ENCODE results near the gene TAS2R39.

Gene TAS2R39

DNA sequence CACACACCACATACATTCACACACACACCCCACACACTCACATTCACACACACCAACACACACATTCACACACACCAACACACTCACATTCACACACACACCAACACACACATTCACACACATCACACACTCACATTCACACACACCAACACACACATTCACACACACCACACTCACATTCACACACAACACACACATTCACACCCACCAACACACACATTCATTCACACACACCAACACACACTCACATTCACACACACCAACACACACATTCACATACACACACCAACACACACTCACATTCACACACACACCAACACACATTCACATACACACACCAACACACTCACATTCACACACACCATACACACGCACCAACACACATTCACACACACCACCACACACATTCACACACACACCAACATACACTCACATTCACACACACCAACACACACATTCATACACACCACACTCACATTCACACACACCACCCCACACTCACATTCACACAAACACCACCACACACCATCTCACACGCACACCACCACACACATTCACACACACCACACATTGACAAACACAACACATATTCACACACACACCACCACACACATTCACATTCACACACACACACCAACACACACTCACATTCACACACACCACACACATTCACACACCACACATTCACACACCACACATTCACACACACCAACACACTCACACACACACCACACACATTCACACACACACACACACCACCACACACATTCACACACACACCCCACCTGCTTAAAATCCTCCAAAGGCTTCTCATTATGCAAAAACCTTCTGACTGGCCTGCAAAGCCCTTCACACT is 47.6 kb downstream of the TAS2R39 start:
- H3K79me2 ChIP-seq (ENCODE audit: insufficient read depth, low read length), result no peaks in the 10 kb centered on the region
- no peaks in the 10 kb centered on the region for H3K9me2 ChIP-seq (replicated peaks; ENCODE audit: insufficient read depth, low read length)
- H3K36me3 ChIP-seq (ENCODE audit: low read length), result no peaks in the 10 kb centered on the region
- H3F3A ChIP-seq (ENCODE audit: insufficient read depth), result no peaks in the 10 kb centered on the region
- no peak overlapping the region for H3K27ac ChIP-seq (ENCODE audit: low read depth, low read length)
- H3K9me3 ChIP-seq (ENCODE audit: insufficient read depth, low read length), result no peaks in the 10 kb centered on the region
- H3K27me3 ChIP-seq (ENCODE audit: low read length), result peaks cover 2% of the 10 kb centered on the region; the same call in 1 of the 2 replicates
- TF ChIP-seq EZH2phosphoT487 (conservative IDR thresholded peaks at IDR 0.05; ENCODE audit: low read length), result no peak
- TF ChIP-seq, protein P1, sequence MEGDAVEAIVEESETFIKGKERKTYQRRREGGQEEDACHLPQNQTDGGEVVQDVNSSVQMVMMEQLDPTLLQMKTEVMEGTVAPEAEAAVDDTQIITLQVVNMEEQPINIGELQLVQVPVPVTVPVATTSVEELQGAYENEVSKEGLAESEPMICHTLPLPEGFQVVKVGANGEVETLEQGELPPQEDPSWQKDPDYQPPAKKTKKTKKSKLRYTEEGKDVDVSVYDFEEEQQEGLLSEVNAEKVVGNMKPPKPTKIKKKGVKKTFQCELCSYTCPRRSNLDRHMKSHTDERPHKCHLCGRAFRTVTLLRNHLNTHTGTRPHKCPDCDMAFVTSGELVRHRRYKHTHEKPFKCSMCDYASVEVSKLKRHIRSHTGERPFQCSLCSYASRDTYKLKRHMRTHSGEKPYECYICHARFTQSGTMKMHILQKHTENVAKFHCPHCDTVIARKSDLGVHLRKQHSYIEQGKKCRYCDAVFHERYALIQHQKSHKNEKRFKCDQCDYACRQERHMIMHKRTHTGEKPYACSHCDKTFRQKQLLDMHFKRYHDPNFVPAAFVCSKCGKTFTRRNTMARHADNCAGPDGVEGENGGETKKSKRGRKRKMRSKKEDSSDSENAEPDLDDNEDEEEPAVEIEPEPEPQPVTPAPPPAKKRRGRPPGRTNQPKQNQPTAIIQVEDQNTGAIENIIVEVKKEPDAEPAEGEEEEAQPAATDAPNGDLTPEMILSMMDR (IDR thresholded peaks at IDR 0.05; ENCODE audit: insufficient read depth, low read length, poor library complexity, severe bottlenecking), result no peak
- no peak overlapping the region for H3K4me3 ChIP-seq (ENCODE audit: insufficient read depth, low read length, poor library complexity, severe bottlenecking)
- H4K20me1 ChIP-seq (ENCODE audit: low read depth, low read length), result no peaks in the 10 kb centered on the region
- no peak overlapping the region for H3K4me2 ChIP-seq (ENCODE audit: low read depth, low read length, poor library complexity, severe bottlenecking)
- no peak overlapping the region for H2AFZ ChIP-seq (ENCODE audit: low read depth, low read length, severe bottlenecking)
- no peak overlapping the region for H3K9ac ChIP-seq (ENCODE audit: low read length)
